Ishikawa (cell line): ENCODE measurements around the gene HLTF.

ENCODE experiments used
- CEBPB ChIP-seq: IDR thresholded peaks from 2 replicates; pipeline ENCODE4 v1.6.1; 2012
- TF ChIP-seq, protein P1 (sequence below): IDR thresholded peaks from 2 replicates; pipeline ENCODE4 v1.6.1; 2012
- TF ChIP-seq, protein P2 (sequence below): IDR thresholded peaks from 2 replicates; pipeline ENCODE4 v1.6.1; 2012; ENCODE audit warnings: low read depth, mild to moderate bottlenecking

DNA sequence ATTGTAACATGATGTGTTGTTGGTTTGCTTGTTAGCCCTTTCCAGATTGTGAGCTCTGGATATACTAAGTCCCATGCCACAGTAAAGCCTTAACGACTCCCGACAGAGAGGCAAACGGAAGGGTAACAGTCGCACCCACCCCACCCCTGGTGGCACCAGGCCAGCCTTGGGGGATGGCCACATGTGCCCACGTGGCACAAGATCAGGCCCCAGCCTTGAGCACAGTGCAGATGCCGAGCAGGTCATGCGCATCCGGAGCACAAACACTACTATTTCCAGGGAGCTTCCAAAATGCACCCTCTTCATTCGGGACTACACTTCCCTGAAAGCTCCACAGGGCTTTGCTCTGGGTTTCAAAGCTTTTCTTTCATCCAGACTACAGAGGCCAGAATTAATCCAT, 32.4 kb upstream of the HLTF start:
- TF ChIP-seq, protein P1, sequence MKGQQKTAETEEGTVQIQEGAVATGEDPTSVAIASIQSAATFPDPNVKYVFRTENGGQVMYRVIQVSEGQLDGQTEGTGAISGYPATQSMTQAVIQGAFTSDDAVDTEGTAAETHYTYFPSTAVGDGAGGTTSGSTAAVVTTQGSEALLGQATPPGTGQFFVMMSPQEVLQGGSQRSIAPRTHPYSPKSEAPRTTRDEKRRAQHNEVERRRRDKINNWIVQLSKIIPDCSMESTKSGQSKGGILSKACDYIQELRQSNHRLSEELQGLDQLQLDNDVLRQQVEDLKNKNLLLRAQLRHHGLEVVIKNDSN, result no peak
- TF ChIP-seq, protein P2, sequence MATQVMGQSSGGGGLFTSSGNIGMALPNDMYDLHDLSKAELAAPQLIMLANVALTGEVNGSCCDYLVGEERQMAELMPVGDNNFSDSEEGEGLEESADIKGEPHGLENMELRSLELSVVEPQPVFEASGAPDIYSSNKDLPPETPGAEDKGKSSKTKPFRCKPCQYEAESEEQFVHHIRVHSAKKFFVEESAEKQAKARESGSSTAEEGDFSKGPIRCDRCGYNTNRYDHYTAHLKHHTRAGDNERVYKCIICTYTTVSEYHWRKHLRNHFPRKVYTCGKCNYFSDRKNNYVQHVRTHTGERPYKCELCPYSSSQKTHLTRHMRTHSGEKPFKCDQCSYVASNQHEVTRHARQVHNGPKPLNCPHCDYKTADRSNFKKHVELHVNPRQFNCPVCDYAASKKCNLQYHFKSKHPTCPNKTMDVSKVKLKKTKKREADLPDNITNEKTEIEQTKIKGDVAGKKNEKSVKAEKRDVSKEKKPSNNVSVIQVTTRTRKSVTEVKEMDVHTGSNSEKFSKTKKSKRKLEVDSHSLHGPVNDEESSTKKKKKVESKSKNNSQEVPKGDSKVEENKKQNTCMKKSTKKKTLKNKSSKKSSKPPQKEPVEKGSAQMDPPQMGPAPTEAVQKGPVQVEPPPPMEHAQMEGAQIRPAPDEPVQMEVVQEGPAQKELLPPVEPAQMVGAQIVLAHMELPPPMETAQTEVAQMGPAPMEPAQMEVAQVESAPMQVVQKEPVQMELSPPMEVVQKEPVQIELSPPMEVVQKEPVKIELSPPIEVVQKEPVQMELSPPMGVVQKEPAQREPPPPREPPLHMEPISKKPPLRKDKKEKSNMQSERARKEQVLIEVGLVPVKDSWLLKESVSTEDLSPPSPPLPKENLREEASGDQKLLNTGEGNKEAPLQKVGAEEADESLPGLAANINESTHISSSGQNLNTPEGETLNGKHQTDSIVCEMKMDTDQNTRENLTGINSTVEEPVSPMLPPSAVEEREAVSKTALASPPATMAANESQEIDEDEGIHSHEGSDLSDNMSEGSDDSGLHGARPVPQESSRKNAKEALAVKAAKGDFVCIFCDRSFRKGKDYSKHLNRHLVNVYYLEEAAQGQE, result no peak
- TF ChIP-seq CEBPB, result no peak
